Natural killer cell (primary cell): Measurements from ENCODE around the gene TENM3. TPM values are rescaled to one million over a fixed set of nuclear protein-coding genes. Genes with fewer than 3 reads are reported as not detected.

ENCODE experiments used
- ATAC-seq, 3 donors: fragments of 150-1000 bp in 2 of 3; fragments of 200-7000 bp in 1 of 3; cut with Tn5 transposase; 1 replicate in 1 of 3; 2 replicates in 2 of 3; pipeline ENCODE4 v1.10.0; 2021; ENCODE audit warnings: mild to moderate bottlenecking in 2 of 3, moderate library complexity in 2 of 3
- DNase-seq, 2 donors: peaks; one replicate each; pipeline versions ENCODE4 v3.0.0 to v3.0.0-alpha.2; 2013 to 2021; ENCODE audit warnings: mixed read lengths in 1 of 2
- H3K27ac ChIP-seq: one replicate; pipeline ENCODE4 v1.5.1; 2013; ENCODE audit warnings: mild to moderate bottlenecking, low read length
- H3K27me3 ChIP-seq: one replicate; pipeline ENCODE4 v1.6.1; 2013; ENCODE audit warnings: low read length; ENCODE audit not compliant: control insufficient read depth, insufficient read depth
- H3K36me3 ChIP-seq: one replicate; pipeline ENCODE4 v1.6.1; 2013; ENCODE audit warnings: low read length; ENCODE audit not compliant: control insufficient read depth, insufficient read depth
- H3K4me1 ChIP-seq: one replicate; pipeline ENCODE4 v1.6.1; 2013; ENCODE audit warnings: low read length; ENCODE audit not compliant: control insufficient read depth, insufficient read depth
- H3K4me3 ChIP-seq: one replicate; pipeline ENCODE4 v1.5.1; 2013; ENCODE audit warnings: low read length
- H3K9me3 ChIP-seq: one replicate; pipeline ENCODE4 v1.6.1; 2013; ENCODE audit warnings: low read length; ENCODE audit not compliant: control insufficient read depth, insufficient read depth
- H3K27ac Mint-ChIP-seq, 2 donors: one replicate each; pipeline ENCODE4 v1.8.0; 2022; ENCODE audit warnings: mild to moderate bottlenecking in 2 of 2, mixed read lengths in 2 of 2, moderate library complexity in 1 of 2
- H3K27me3 Mint-ChIP-seq, 2 donors: one replicate each; pipeline ENCODE4 v1.8.0; 2022; ENCODE audit warnings: low read depth in 2 of 2, mixed read lengths in 2 of 2
- H3K36me3 Mint-ChIP-seq: one replicate; pipeline ENCODE4 v1.8.0; 2022; ENCODE audit warnings: mixed read lengths
- H3K4me1 Mint-ChIP-seq, 2 donors: one replicate each; pipeline ENCODE4 v1.8.0; 2022; ENCODE audit warnings: mixed read lengths in 2 of 2
- H3K4me3 Mint-ChIP-seq: one replicate; pipeline ENCODE4 v1.8.0; 2022; ENCODE audit warnings: mild to moderate bottlenecking, moderate library complexity, mixed read lengths
- H3K9me3 Mint-ChIP-seq, 2 donors: one replicate each; pipeline ENCODE4 v1.8.0; 2022; ENCODE audit warnings: mixed read lengths in 2 of 2
- CTCF ChIP-seq: fragments of 200-600 bp; IDR thresholded peaks from one replicate; pipeline ENCODE4 v1.8.0; 2022; ENCODE audit warnings: antibody characterized with exemption
- WGBS: methylation state at CpG from one replicate; pipeline ENCODE4 v1.1.7; 2013; ENCODE audit warnings: missing lambda C conversion rate; ENCODE audit not compliant: insufficient coverage; 5-methylcytosine and 5-hydroxymethylcytosine counted together
- intact Hi-C: fragments of 100-400 bp; cut with micrococcal nuclease; formaldehyde crosslinking; loops from one replicate; pipeline ENCODE4 v1.14.2; 2022
- total RNA-seq, 4 donors: library from RNA; stranded (reverse); fragments of 120-200 nt in 1 of 4; gene quantifications; one replicate each; pipeline versions ENCODE4 v1.2.3 to v1.2.4, GENCODE V29; 2013 to 2022

Gene TENM3
- total RNA-seq, 3 donors from 2014 or later (not counting 1 experiment from before 2014, with no cell fraction given): not detected

GRCh38 chr4:182502064-182502463 lies 258.9 kb downstream of the TENM3 start:
- Histone ChIP-seq H3K36me3 (no peaks in the 10 kb centered on the region), H3K4me3 (no peak overlapping the region), H3K4me1 (no peaks in the 10 kb centered on the region), H3K9me3 (no peaks in the 10 kb centered on the region), H3K27me3 (no peaks in the 10 kb centered on the region), H3K27ac (no peak overlapping the region)
- no peak for TF ChIP-seq CTCF
- no peak overlapping the region for H3K27ac Mint-ChIP-seq
- DNase-seq (no peak), ATAC-seq (no peak)
- H3K27me3 Mint-ChIP-seq: peaks cover 0 to 4% of the 10 kb centered on the region in 2 donors
- no peaks in the 10 kb centered on the region for H3K4me1 Mint-ChIP-seq
- no peak overlapping the region for H3K4me3 Mint-ChIP-seq
- intact Hi-C loops: no loop called here
- no peaks in the 10 kb centered on the region for H3K9me3 Mint-ChIP-seq
- WGBS: 86% methylated on average over 2 of the region's 5 CpGs
- H3K36me3 Mint-ChIP-seq: no peaks in the 10 kb centered on the region

GRCh38 chr4:182504463-182504862 lies 261.3 kb downstream of the TENM3 start:
- Histone ChIP-seq H3K4me1 (no peaks in the 10 kb centered on the region), H3K9me3 (no peaks in the 10 kb centered on the region), H3K27me3 (no peaks in the 10 kb centered on the region), H3K4me3 (no peak overlapping the region), H3K36me3 (no peaks in the 10 kb centered on the region), H3K27ac (no peak overlapping the region)
- Mint-ChIP-seq H3K4me1 (no peaks in the 10 kb centered on the region), H3K36me3 (no peaks in the 10 kb centered on the region), H3K4me3 (no peak overlapping the region), H3K9me3 (no peaks in the 10 kb centered on the region), H3K27me3 (peaks cover 0 to 4% of the 10 kb centered on the region in 2 donors), H3K27ac (no peak overlapping the region)
- DNase-seq (no peak), ATAC-seq (no peak)
- TF ChIP-seq CTCF: no peak
- WGBS: 93% methylated on average over 5 of the region's 5 CpGs
- intact Hi-C loops: no loop called here

- DNase-seq: no peak
- H3K36me3 ChIP-seq: no peaks in the 10 kb centered on the region
- no peaks in the 10 kb centered on the region for H3K9me3 Mint-ChIP-seq
- no peak overlapping the region for H3K27ac Mint-ChIP-seq
- intact Hi-C loops: no loop called here
- H3K27ac ChIP-seq: no peak overlapping the region
- H3K27me3 Mint-ChIP-seq: peaks cover 0 to 4% of the 10 kb centered on the region in 2 donors
- no peaks in the 10 kb centered on the region for H3K36me3 Mint-ChIP-seq
- H3K4me1 ChIP-seq: no peaks in the 10 kb centered on the region
- no peaks in the 10 kb centered on the region for H3K9me3 ChIP-seq
- no peak overlapping the region for H3K4me3 Mint-ChIP-seq
- H3K4me1 Mint-ChIP-seq: no peaks in the 10 kb centered on the region
- TF ChIP-seq CTCF: no peak
- WGBS: 38% methylated on average over 1 of the region's 3 CpGs
- no peak overlapping the region for H3K4me3 ChIP-seq
- no peaks in the 10 kb centered on the region for H3K27me3 ChIP-seq
- ATAC-seq: no peak
Observed at GRCh38 chr4:182507805-182508204, 264.6 kb downstream of the TENM3 start.

- H3K27me3 ChIP-seq: peaks cover under 1% of the 10 kb centered on the region
- H3K4me3 Mint-ChIP-seq: no peak overlapping the region
- WGBS: 80% methylated on average over 2 of the region's 2 CpGs
- no peak for TF ChIP-seq CTCF
- H3K4me3 ChIP-seq: no peak overlapping the region
- no peaks in the 10 kb centered on the region for H3K27me3 Mint-ChIP-seq
- H3K27ac ChIP-seq: no peak overlapping the region
- H3K4me1 Mint-ChIP-seq: no peaks in the 10 kb centered on the region
- H3K27ac Mint-ChIP-seq: no peak overlapping the region
- intact Hi-C loops: no loop called here
- ATAC-seq: no peak
- no peaks in the 10 kb centered on the region for H3K36me3 ChIP-seq
- no peaks in the 10 kb centered on the region for H3K4me1 ChIP-seq
- no peaks in the 10 kb centered on the region for H3K36me3 Mint-ChIP-seq
- H3K9me3 ChIP-seq: no peaks in the 10 kb centered on the region
- H3K9me3 Mint-ChIP-seq: no peaks in the 10 kb centered on the region
- DNase-seq: no peak
Observed at GRCh38 chr4:182510836-182511235, 267.6 kb downstream of the TENM3 start.
